ENCODE measurements around the gene RAB10.
"Not testable (repeated sequence)": the region's sequence is repeated elsewhere in the genome, so short reads cannot be mapped to it uniquely, and the experiment has no call there.

Gene RAB10

DNA sequence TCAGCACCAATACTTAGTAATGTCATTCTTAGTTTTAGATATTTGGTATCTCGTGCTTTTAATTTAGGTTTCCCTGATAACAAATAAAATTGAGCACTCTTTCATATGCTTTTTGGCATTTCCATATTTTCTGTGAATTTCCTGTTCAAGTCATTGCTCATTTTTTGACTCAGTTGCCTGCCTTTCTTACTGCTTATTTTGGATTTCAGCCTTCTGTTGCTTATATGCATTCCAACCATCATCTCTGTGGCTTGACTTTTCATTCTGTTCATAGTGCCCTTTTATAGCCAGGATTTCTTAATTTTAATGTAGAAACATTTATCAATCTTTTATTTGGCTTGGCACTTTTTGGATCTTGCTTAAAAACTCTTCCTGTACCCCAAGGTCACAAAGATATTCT is 37.0 kb upstream of the RAB10 start:
- Histone ChIP-seq H3K9me3 (ENCODE audit: insufficient read depth, low read length) (no peaks in the 10 kb centered on the region), H3K4me3 (ENCODE audit: insufficient read length, low read depth) (no peak overlapping the region), H3K9ac (ENCODE audit: insufficient read length, low read depth) (no peak overlapping the region), H3K4me1 (ENCODE audit: insufficient read depth, insufficient read length) (peaks cover 3% of the 10 kb centered on the region), H3K27me3 (ENCODE audit: insufficient read depth, insufficient read length) (no peaks in the 10 kb centered on the region), H3K36me3 (ENCODE audit: insufficient read depth, insufficient read length, low read length) (no peaks in the 10 kb centered on the region)
- no peak for DNase-seq (ENCODE audit: low read depth, low spot score)
- TF ChIP-seq ZNF274 (IDR thresholded peaks at IDR 0.05; ENCODE audit: low read depth, low read length) (no peak), YY1 (IDR thresholded peaks at IDR 0.05; ENCODE audit: insufficient read depth, insufficient read length) (no peak), SUZ12 (IDR thresholded peaks at IDR 0.05; ENCODE audit: extremely low read depth, insufficient read depth, insufficient read length) (no peak)

DNA sequence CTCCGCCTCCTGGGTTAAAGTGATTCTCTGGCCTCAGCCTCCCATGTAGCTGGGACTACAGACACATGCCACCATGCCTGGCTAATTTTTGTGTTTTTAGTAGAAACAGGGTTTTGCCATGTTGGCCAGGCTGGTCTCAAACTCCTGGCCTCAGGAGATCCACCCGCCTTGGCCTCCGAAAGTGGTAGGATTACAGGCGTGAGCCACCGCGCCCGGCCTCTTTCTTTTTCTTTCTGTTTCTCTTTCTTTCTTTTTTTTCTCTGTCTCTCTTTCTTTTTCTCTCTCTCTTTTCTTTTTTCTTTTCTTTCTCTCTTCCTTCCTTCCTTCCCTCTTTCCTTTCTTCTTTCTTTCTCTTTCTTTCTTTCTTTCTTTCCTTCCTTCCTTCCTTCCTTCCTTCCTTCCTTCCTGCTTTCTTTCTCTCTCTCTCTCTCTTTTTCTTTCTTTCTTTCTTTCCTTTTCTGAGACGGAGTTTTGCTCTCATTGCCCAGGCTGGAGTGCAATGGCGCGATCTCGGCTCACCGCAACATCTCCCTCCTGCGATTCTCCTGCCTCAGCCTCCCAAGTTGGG is 35.0 kb upstream of the RAB10 start:
- not testable (repeated sequence) for H3K36me3 ChIP-seq (ENCODE audit: insufficient read depth, insufficient read length, low read length); H3K27me3 ChIP-seq (ENCODE audit: insufficient read depth, insufficient read length); DNase-seq (ENCODE audit: low read depth, low spot score); H3K4me1 ChIP-seq (ENCODE audit: insufficient read depth, insufficient read length); H3K9ac ChIP-seq (ENCODE audit: insufficient read length, low read depth); H3K4me3 ChIP-seq (ENCODE audit: insufficient read length, low read depth); H3K9me3 ChIP-seq (ENCODE audit: insufficient read depth, low read length)

DNA sequence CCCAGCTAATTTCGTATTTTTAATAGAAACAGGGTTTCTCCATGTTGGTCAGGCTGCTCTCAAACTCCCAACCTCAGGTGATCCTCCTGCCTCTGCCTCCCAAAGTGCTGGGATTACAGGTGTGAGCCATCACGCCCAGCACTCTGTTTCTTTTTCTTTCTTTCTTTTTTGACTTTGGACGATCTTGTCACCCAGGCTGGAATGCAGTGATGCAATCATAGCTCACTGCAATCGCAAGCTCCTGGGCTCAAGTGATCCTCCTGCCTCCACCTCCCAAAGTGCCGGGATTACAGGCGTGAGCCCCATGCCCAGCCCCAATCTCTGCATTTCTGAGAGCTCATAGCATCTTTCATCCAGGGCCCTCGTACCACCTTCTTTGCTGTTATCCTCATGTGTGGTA is 34.5 kb upstream of the RAB10 start:
- not testable (repeated sequence) for H3K9ac ChIP-seq (ENCODE audit: insufficient read length, low read depth); H3K27me3 ChIP-seq (ENCODE audit: insufficient read depth, insufficient read length); DNase-seq (ENCODE audit: low read depth, low spot score); H3K4me1 ChIP-seq (ENCODE audit: insufficient read depth, insufficient read length); H3K4me3 ChIP-seq (ENCODE audit: insufficient read length, low read depth); H3K36me3 ChIP-seq (ENCODE audit: insufficient read depth, insufficient read length, low read length); H3K9me3 ChIP-seq (ENCODE audit: insufficient read depth, low read length)

DNA sequence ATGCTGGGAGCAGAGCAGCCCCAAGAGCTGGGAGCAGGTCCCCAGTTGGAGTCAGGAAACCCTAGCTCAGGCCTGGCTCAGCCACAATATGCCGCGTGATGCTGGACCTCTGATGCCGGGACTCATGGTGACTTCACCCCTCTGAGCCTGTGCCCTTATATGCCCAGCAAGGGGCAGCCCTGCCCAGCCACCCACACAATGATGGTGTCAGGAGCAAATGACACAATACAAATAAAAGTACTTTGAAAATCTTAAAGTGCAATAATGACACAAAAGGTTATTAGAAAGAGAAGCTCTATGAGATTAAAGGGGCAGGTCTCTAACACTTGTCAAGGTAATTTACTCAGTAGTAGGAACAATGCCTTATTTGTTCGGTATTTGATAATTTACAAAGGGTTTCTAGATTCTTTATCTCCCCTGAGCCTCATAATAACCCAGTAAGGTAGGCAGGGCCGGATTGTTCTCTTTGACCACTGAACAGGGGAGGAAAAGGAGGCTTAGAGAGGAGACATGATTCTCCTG is 33.3 kb upstream of the RAB10 start:
- Histone ChIP-seq H3K9me3 (ENCODE audit: insufficient read depth, low read length) (no peaks in the 10 kb centered on the region), H3K9ac (ENCODE audit: insufficient read length, low read depth) (no peak overlapping the region), H3K4me3 (ENCODE audit: insufficient read length, low read depth) (no peak overlapping the region), H3K4me1 (ENCODE audit: insufficient read depth, insufficient read length) (peaks cover 3% of the 10 kb centered on the region), H3K27me3 (ENCODE audit: insufficient read depth, insufficient read length) (no peaks in the 10 kb centered on the region), H3K36me3 (ENCODE audit: insufficient read depth, insufficient read length, low read length) (no peaks in the 10 kb centered on the region)
- DNase-seq (ENCODE audit: low read depth, low spot score): no peak
- TF ChIP-seq YY1 (IDR thresholded peaks at IDR 0.05; ENCODE audit: insufficient read depth, insufficient read length) (no peak), SUZ12 (IDR thresholded peaks at IDR 0.05; ENCODE audit: extremely low read depth, insufficient read depth, insufficient read length) (no peak)

DNA sequence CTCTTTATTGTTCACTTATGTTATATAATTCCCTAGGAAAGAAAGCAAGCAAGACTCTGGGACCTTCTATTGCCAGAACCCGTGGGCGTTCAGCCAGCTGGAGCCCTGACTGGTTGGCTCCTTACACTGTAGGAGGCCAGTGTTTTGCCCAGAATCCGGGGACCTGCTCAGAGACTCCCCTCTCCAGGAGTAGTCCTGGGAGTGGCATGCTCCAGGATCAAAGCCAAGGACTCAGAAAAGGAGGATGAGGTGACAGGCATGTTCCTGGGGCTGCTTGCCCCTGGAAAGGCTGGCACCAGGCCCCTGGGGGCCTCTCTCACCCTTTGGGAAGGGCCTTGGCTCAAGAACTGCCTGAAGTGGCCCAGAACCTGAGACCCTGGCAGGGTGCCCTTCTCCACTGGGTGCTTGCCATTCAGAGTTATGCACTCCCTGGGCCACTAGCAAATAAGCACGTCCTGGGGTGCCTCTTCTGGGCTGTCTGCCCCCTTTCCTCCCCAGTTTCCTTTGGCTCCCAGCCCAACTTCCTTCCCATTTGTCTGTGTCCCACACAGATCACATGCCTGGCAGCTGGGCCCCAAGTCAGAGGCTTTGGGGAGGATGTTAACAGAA is 32.0 kb upstream of the RAB10 start:
- Histone ChIP-seq H3K4me3 (ENCODE audit: insufficient read length, low read depth) (no peak overlapping the region), H3K27me3 (ENCODE audit: insufficient read depth, insufficient read length) (no peaks in the 10 kb centered on the region), H3K36me3 (ENCODE audit: insufficient read depth, insufficient read length, low read length) (no peaks in the 10 kb centered on the region), H3K4me1 (ENCODE audit: insufficient read depth, insufficient read length) (peaks cover 3% of the 10 kb centered on the region), H3K9me3 (ENCODE audit: insufficient read depth, low read length) (no peaks in the 10 kb centered on the region), H3K9ac (ENCODE audit: insufficient read length, low read depth) (no peak overlapping the region)
- no peak for DNase-seq (ENCODE audit: low read depth, low spot score)
- TF ChIP-seq SUZ12 (IDR thresholded peaks at IDR 0.05; ENCODE audit: extremely low read depth, insufficient read depth, insufficient read length) (no peak), ZNF274 (IDR thresholded peaks at IDR 0.05; ENCODE audit: low read depth, low read length) (no peak), YY1 (IDR thresholded peaks at IDR 0.05; ENCODE audit: insufficient read depth, insufficient read length) (no peak)

DNA sequence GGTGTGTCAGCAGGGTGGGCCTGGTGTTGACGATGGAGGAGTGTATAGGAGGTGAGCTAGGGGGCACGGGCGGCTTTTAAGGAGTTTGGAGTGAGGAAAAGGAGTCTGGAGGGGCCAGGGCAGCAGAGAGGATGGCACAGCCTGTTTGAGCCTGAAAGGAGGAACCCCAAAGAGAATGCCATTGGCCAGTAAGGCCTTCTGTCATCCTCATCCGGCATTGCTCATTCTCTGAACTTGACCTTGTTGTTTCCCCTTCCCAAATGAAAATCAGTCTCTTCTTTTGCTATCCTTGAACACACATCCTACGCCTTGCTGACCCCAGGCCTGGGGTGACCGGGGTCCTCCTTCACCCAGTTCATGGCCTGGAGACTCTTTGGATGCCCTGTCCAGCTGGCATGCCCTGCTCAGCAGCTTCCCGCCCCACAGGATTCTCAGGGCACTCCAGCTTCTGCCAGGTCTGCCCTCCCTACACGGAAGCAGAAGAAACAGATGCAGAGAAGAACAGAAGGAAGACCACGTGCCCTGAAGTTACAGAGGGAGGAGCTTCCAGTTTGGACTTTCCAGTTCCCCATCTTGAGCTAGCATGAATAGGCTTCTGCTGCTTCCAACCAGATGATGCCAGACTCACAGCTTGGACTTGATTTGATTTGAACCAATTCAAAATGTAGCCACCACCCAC is 31.1 kb upstream of the RAB10 start:
- no peaks in the 10 kb centered on the region for H3K36me3 ChIP-seq (ENCODE audit: insufficient read depth, insufficient read length, low read length)
- H3K9me3 ChIP-seq (ENCODE audit: insufficient read depth, low read length): no peaks in the 10 kb centered on the region
- no peak for DNase-seq (ENCODE audit: low read depth, low spot score)
- peaks cover 3% of the 10 kb centered on the region for H3K4me1 ChIP-seq (ENCODE audit: insufficient read depth, insufficient read length)
- no peak overlapping the region for H3K4me3 ChIP-seq (ENCODE audit: insufficient read length, low read depth)
- TF ChIP-seq YY1 (IDR thresholded peaks at IDR 0.05; ENCODE audit: insufficient read depth, insufficient read length): no peak
- TF ChIP-seq ZNF274 (IDR thresholded peaks at IDR 0.05; ENCODE audit: low read depth, low read length): no peak
- TF ChIP-seq SUZ12 (IDR thresholded peaks at IDR 0.05; ENCODE audit: extremely low read depth, insufficient read depth, insufficient read length): no peak
- H3K27me3 ChIP-seq (ENCODE audit: insufficient read depth, insufficient read length): no peaks in the 10 kb centered on the region
- no peak overlapping the region for H3K9ac ChIP-seq (ENCODE audit: insufficient read length, low read depth)

DNA sequence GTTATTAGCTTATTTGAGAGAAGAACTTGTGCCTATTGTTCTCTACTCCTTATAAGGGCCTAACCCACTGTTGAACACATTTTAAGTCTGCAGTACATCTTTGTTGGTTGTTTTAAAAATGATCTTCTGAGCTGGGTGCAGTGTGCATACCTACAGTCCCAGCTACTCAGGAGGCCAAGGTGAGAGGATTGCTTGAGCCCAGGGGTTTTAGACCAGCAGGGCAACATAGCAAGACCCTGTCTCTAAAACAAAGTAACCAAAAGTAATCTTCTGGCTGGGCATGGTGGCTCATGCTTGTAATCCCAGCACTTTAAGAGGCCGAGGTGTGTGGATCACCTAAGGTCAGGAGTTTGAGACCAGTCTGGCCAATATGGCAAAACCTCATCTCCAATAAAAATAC is 25.8 kb upstream of the RAB10 start:
- Histone ChIP-seq H3K9ac (ENCODE audit: insufficient read length, low read depth) (no peak overlapping the region), H3K4me1 (ENCODE audit: insufficient read depth, insufficient read length) (peaks cover 2% of the 10 kb centered on the region), H3K36me3 (ENCODE audit: insufficient read depth, insufficient read length, low read length) (no peaks in the 10 kb centered on the region)

More for the DNA sequence above, 25.8 kb upstream of the RAB10 start:
- Histone ChIP-seq H3K4me3 (ENCODE audit: insufficient read length, low read depth) (no peak overlapping the region), H3K9me3 (ENCODE audit: insufficient read depth, low read length) (no peaks in the 10 kb centered on the region), H3K27me3 (ENCODE audit: insufficient read depth, insufficient read length) (no peaks in the 10 kb centered on the region)
- TF ChIP-seq SUZ12 (IDR thresholded peaks at IDR 0.05; ENCODE audit: extremely low read depth, insufficient read depth, insufficient read length) (no peak), YY1 (IDR thresholded peaks at IDR 0.05; ENCODE audit: insufficient read depth, insufficient read length) (no peak), ZNF274 (IDR thresholded peaks at IDR 0.05; ENCODE audit: low read depth, low read length) (no peak)
- DNase-seq (ENCODE audit: low read depth, low spot score): no peak

All from NT2/D1 (cell line).